ENCODE data around the gene ASF1A.
A peak's percentile ranks its signal among the peaks of the same experiment; 100 is the strongest.
"Not testable (repeated sequence)": the region's sequence is repeated elsewhere in the genome, so short reads cannot be mapped to it uniquely, and the experiment has no call there.

ASF1A gene

GRCh38 chr6:118893807-118894424, at the start of gene ASF1A:
Gene ASF1A (plus strand): TSS chr6:118894152. CDS start chr6:118894414, 262 bp downstream.
- peak; percentile 97 for DNase-seq

GRCh38 chr6:118844915-118845314, 49.0 kb upstream of the ASF1A start:
- peak; percentile 44 to 68 for DNase-seq

GRCh38 chr6:118853408-118853807, 40.5 kb upstream of the ASF1A start:
- DNase-seq: no peak

- no peak for DNase-seq
These were observed 37.7 kb upstream of the ASF1A start for GRCh38 chr6:118856301-118856700.

GRCh38 chr6:118859517-118860064, 34.4 kb upstream of the ASF1A start:
- DNase-seq: no peak

GRCh38 chr6:118860363-118860762, 33.6 kb upstream of the ASF1A start:
- DNase-seq: no peak

- no peak for DNase-seq
These were observed 33.1 kb upstream of the ASF1A start for GRCh38 chr6:118860880-118861279.

- no peak for DNase-seq
These were observed 31.5 kb upstream of the ASF1A start for GRCh38 chr6:118862443-118862842.

- DNase-seq: no peak
These were observed 29.4 kb upstream of the ASF1A start for GRCh38 chr6:118864341-118865099.

- no peak for DNase-seq
These were observed 28.9 kb upstream of the ASF1A start for GRCh38 chr6:118865100-118865391.

- no peak for DNase-seq
These were observed 26.8 kb upstream of the ASF1A start for GRCh38 chr6:118867181-118867580.

GRCh38 chr6:118868901-118869300, 25.1 kb upstream of the ASF1A start:
- DNase-seq: not testable (repeated sequence)

- no peak for DNase-seq
These were observed 24.6 kb upstream of the ASF1A start for GRCh38 chr6:118869350-118869749.

- no peak for DNase-seq
These were observed 23.9 kb upstream of the ASF1A start for GRCh38 chr6:118869894-118870589.

- DNase-seq: no peak
These were observed 22.6 kb upstream of the ASF1A start for GRCh38 chr6:118871331-118871730.

- DNase-seq: no peak
These were observed 21.6 kb upstream of the ASF1A start for GRCh38 chr6:118872318-118872717.

- no peak for DNase-seq
These were observed 21.2 kb upstream of the ASF1A start for GRCh38 chr6:118872726-118873125.

GRCh38 chr6:118873239-118873638, 20.7 kb upstream of the ASF1A start:
- no peak for DNase-seq

GRCh38 chr6:118875672-118876071, 18.3 kb upstream of the ASF1A start:
- DNase-seq: peak; percentile 90 to 93

- DNase-seq: peak; percentile 22 to 40
These were observed 17.8 kb upstream of the ASF1A start for GRCh38 chr6:118876198-118876597.

- no peak for DNase-seq
These were observed 17.1 kb upstream of the ASF1A start for GRCh38 chr6:118876814-118877213.

- no peak for DNase-seq
These were observed 16.1 kb upstream of the ASF1A start for GRCh38 chr6:118877806-118878205.

- DNase-seq: no peak
These were observed 12.3 kb upstream of the ASF1A start for GRCh38 chr6:118881440-118882313.

All from SHP77 (cell line).